ENCODE data around the gene CACFD1.

DNA sequence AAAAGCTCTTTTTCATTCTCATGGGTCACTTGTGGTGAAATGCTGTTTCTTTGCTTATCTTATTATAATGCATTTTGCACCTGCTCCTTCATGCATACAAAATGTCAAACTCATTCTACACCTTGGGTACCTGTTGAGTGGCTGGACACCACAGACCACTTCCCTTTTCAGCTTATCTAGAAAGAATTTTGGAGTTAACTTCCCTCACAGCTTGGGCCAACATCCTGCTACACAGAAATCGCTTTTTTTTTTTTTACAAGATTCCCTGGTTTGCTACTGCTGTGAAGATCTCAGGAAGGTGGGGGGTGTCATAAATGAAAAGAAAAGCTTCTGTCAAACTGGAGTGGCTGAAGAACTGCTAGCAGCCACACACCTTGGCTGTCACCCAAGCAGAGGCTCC lies 44.6 kb upstream of the CACFD1 start:
- TF ChIP-seq, protein P1, sequence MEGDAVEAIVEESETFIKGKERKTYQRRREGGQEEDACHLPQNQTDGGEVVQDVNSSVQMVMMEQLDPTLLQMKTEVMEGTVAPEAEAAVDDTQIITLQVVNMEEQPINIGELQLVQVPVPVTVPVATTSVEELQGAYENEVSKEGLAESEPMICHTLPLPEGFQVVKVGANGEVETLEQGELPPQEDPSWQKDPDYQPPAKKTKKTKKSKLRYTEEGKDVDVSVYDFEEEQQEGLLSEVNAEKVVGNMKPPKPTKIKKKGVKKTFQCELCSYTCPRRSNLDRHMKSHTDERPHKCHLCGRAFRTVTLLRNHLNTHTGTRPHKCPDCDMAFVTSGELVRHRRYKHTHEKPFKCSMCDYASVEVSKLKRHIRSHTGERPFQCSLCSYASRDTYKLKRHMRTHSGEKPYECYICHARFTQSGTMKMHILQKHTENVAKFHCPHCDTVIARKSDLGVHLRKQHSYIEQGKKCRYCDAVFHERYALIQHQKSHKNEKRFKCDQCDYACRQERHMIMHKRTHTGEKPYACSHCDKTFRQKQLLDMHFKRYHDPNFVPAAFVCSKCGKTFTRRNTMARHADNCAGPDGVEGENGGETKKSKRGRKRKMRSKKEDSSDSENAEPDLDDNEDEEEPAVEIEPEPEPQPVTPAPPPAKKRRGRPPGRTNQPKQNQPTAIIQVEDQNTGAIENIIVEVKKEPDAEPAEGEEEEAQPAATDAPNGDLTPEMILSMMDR (IDR thresholded peaks at IDR 0.05; ENCODE audit: insufficient read depth, low read depth, low read length): no peak
- TF ChIP-seq EZH2 (IDR thresholded peaks at IDR 0.05; ENCODE audit: insufficient read depth, low read length): no peak
